ENCODE data around the gene CETP.
"Not testable (repeated sequence)": the region's sequence is repeated elsewhere in the genome, so short reads cannot be mapped to it uniquely, and the experiment has no call there.

Gene CETP

DNA sequence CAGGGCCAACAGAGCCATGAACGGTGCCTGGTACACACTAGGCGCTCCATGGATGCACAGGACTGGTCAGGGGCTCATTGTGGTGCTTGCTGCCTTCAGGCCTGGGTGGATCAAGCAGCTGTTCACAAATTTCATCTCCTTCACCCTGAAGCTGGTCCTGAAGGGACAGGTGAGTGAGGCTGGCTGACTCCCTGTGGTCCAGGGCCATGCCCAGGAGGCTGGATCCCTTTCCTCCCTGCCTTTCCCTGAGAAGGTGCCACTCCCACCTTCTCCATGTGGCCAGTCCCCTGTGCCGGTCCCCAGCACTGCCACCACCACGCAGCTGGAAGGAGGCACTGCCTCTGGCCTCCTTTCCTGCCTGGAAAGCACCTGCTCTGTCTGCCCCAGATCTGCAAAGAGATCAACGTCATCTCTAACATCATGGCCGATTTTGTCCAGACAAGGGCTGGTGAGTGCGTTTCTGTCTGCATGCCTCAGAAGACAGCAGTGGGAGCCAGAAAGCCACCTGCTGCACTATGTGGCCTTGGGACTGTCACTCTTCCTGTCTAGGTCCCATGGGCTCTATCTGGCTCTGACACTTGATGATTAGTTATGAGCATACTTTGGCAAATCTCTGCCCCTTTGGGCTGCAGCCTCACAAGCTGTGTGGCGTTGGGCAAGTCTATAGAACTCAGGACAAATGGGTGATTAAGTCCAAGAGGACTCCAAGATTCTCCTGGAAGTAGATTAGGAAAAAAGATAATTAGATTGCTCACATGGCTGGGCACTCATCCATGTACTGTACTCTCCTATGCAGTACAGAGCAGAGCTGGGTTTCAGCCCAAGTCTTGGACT is 9.4 kb downstream of the CETP start:
- TF ChIP-seq, protein P1, sequence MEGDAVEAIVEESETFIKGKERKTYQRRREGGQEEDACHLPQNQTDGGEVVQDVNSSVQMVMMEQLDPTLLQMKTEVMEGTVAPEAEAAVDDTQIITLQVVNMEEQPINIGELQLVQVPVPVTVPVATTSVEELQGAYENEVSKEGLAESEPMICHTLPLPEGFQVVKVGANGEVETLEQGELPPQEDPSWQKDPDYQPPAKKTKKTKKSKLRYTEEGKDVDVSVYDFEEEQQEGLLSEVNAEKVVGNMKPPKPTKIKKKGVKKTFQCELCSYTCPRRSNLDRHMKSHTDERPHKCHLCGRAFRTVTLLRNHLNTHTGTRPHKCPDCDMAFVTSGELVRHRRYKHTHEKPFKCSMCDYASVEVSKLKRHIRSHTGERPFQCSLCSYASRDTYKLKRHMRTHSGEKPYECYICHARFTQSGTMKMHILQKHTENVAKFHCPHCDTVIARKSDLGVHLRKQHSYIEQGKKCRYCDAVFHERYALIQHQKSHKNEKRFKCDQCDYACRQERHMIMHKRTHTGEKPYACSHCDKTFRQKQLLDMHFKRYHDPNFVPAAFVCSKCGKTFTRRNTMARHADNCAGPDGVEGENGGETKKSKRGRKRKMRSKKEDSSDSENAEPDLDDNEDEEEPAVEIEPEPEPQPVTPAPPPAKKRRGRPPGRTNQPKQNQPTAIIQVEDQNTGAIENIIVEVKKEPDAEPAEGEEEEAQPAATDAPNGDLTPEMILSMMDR (conservative IDR thresholded peaks at IDR 0.05; ENCODE audit: low read depth, low read length), result no peak
- H3K4me3 ChIP-seq (ENCODE audit: low read length), result no peak overlapping the region
- no peak for DNase-seq (ENCODE audit: low read depth)

DNA sequence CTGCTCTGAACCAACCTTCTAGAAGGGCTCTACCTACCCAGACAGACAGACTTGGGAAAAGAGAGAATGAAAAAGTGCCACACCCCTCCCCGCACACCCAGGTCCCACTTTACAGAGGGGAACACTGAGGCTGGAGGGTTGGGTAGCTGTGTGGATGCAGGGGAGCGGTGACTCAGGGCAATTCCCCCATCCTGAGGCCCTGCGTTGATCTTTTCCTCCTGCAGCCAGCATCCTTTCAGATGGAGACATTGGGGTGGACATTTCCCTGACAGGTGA is 10.0 kb downstream of the CETP start:
- TF ChIP-seq, protein P1 (conservative IDR thresholded peaks at IDR 0.05; ENCODE audit: low read depth, low read length), result no peak
- no peak for DNase-seq (ENCODE audit: low read depth)

DNA sequence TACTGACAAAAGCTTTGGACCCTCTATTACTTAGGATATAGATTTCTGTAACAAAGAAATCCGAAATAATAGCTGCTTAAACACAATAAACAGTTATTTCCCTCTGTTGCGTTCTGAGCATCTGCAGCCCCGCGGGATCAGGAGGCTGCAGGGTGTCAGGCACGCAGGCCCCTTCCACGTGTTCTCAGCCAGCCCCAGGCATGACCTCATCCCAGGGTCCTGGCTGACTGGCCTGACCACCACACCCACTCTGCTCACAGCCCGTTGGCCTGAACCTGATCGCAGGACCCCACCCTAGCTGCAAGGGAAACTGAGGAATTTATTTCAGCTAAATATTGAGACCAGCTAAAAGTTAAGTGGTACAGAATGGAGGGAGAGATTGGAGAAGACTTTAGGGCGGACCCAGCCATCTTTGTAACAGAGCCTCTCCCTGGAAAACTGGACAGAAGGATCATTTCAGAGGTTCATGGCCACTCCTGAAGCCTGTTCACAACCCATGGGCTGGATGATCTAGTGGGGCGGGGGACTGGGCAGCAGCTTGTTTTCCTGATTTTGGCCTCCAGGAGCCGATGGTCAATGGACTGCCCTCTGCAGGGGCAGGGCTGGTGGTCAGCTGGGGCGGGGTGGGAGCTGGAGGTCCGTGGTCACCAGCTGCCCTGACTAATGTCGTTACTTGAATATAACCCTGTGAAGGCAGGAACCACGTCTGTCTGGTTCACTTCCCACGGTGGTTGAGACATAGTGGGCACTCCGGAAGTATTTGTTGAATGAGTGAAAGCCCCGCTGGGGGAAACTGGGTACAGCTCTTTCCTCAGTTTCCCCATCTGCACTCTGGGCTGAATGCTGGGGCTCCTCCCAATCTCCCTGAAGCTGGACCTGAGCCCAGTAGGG is 10.9 kb downstream of the CETP start:
- H3K4me3 ChIP-seq (ENCODE audit: low read length), result no peak overlapping the region
- DNase-seq (ENCODE audit: low read depth), result no peak
- TF ChIP-seq, protein P1 (conservative IDR thresholded peaks at IDR 0.05; ENCODE audit: low read depth, low read length), result no peak

More for the DNA sequence above, 10.0 kb downstream of the CETP start:
- no peak overlapping the region for H3K4me3 ChIP-seq (ENCODE audit: low read length)

- DNase-seq (ENCODE audit: low read depth), result no peak
- no peak overlapping the region for H3K4me3 ChIP-seq (ENCODE audit: low read length)
- TF ChIP-seq, protein P1 (conservative IDR thresholded peaks at IDR 0.05; ENCODE audit: low read depth, low read length), result no peak
Observed at GRCh38 chr16:56973294-56973689, 11.5 kb downstream of the CETP start.

- not testable (repeated sequence) for H3K4me3 ChIP-seq (ENCODE audit: low read length); DNase-seq (ENCODE audit: low read depth)
Observed at GRCh38 chr16:56973899-56974298, 12.1 kb downstream of the CETP start.

DNA sequence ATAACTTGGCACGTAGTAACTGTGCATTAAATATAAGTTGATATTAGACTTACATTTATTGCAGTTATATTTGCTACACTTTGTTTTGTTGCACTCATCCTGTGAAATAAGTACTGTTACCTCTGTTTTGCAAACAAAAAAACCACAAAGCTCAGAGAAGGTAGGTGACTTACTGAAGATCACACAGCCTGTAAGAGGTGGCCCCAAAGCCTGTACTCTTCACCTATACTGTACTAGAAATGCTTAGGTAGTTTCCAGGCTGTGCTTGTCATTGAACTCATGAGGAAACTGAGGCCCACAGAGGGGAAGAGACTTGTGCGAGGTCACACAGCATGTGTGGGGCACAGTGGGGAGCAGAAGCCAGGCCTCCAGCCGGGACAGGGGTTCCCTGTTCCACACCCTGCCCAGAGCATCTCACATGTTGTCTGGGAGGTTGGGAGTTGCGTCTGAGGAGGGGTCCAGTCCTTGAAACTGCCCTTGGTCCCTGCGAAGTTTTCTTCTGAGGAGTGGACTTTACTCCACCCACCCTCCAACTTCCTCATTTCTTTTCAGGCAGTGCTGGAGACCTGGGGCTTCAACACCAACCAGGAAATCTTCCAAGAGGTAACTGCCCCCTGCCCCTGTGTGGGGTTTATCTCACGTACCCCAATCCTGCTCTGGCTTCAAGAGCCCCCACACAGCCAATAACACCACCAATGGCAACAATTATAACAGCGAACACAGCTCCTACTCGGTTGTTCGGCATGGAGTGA is 13.0 kb downstream of the CETP start:
- no peak for DNase-seq (ENCODE audit: low read depth)
- no peak overlapping the region for H3K4me3 ChIP-seq (ENCODE audit: low read length)
- TF ChIP-seq, protein P1 (conservative IDR thresholded peaks at IDR 0.05; ENCODE audit: low read depth, low read length), result no peak

GRCh38 chr16:56975714-56976113 is 14.0 kb downstream of the CETP start:
- DNase-seq (ENCODE audit: low read depth), result no peak
- no peak overlapping the region for H3K4me3 ChIP-seq (ENCODE audit: low read length)
- TF ChIP-seq, protein P1 (conservative IDR thresholded peaks at IDR 0.05; ENCODE audit: low read depth, low read length), result no peak
